ENCODE measurements around the gene ODAPH. TPM values are rescaled to one million over a fixed set of nuclear protein-coding genes. Genes with fewer than 3 reads are reported as not detected.

ODAPH gene
- polyA plus RNA-seq, 1 donor = not detected

GRCh38 chr4:75593393-75593792 lies 37.5 kb downstream of the ODAPH start:
- no peak overlapping the region for H3K27ac ChIP-seq (ENCODE audit: low read length)
- 100% methylated on average over 1 of the region's 1 CpG for WGBS (ENCODE audit: insufficient coverage, low lambda C conversion rate)
- H3K4me1 ChIP-seq (ENCODE audit: control insufficient read depth, insufficient read depth, low read length) = no peaks in the 10 kb centered on the region
- no peaks in the 10 kb centered on the region for H3K36me3 ChIP-seq (ENCODE audit: control insufficient read depth, insufficient read depth, low read length)
- H3K27me3 ChIP-seq (ENCODE audit: control insufficient read depth, insufficient read depth, low read length) = no peaks in the 10 kb centered on the region
- DNase-seq = no peak
- no peaks in the 10 kb centered on the region for H3K9me3 ChIP-seq (ENCODE audit: control insufficient read depth, low read depth, low read length)
- H3K4me3 ChIP-seq (ENCODE audit: low read length) = no peak overlapping the region

DNA sequence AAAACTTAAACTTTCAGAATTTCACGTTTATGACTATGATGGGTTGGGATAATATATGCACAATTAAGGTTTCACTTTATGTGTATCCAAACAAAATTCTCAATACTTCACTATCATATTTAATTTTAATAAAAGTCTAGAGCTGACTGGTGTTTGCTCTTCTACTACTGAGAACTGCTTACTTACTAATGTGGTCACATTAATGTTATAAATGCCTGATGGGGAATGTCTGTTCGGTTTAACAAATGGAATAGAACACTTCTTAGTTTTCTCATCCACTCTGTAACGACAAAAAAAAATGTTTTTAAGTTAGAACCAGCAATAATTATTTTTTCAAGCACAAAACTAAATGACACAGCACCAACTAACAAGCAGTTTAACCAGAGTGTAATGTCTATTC lies 40.2 kb downstream of the ODAPH start:
- Histone ChIP-seq H3K27me3 (ENCODE audit: control insufficient read depth, insufficient read depth, low read length) (no peaks in the 10 kb centered on the region), H3K9me3 (ENCODE audit: control insufficient read depth, low read depth, low read length) (no peaks in the 10 kb centered on the region), H3K4me1 (ENCODE audit: control insufficient read depth, insufficient read depth, low read length) (no peaks in the 10 kb centered on the region), H3K27ac (ENCODE audit: low read length) (no peak overlapping the region), H3K4me3 (ENCODE audit: low read length) (no peak overlapping the region), H3K36me3 (ENCODE audit: control insufficient read depth, insufficient read depth, low read length) (no peaks in the 10 kb centered on the region)
- DNase-seq = no peak
- no CpG with 5 or more reads among the region's 3 CpGs for WGBS (ENCODE audit: insufficient coverage, low lambda C conversion rate)

DNA sequence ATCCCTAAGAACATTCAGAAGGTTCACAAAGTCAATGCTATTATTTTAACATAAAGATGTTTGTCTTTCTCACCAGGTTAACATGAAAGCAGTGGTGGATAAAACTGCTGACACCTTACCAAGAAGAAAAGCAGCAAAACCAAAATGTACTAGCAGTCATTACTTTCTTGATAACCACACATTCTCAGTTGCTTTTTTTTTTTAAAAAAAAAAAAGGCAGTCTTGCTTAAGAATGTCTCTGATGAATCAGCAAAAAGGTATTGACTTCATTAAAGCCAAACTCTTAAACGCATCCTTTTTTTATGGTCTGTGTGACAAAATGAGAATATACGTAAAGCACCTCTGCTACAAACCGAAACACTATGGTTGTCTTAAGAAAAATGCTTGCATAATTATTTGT lies 42.5 kb downstream of the ODAPH start:
- Histone ChIP-seq H3K4me3 (ENCODE audit: low read length) (no peak overlapping the region), H3K9me3 (ENCODE audit: control insufficient read depth, low read depth, low read length) (no peaks in the 10 kb centered on the region), H3K27me3 (ENCODE audit: control insufficient read depth, insufficient read depth, low read length) (no peaks in the 10 kb centered on the region), H3K4me1 (ENCODE audit: control insufficient read depth, insufficient read depth, low read length) (no peaks in the 10 kb centered on the region), H3K27ac (ENCODE audit: low read length) (no peak overlapping the region), H3K36me3 (ENCODE audit: control insufficient read depth, insufficient read depth, low read length) (no peaks in the 10 kb centered on the region)
- no peak for DNase-seq
- WGBS (ENCODE audit: insufficient coverage, low lambda C conversion rate) = 100% methylated on average over 1 of the region's 3 CpGs

DNA sequence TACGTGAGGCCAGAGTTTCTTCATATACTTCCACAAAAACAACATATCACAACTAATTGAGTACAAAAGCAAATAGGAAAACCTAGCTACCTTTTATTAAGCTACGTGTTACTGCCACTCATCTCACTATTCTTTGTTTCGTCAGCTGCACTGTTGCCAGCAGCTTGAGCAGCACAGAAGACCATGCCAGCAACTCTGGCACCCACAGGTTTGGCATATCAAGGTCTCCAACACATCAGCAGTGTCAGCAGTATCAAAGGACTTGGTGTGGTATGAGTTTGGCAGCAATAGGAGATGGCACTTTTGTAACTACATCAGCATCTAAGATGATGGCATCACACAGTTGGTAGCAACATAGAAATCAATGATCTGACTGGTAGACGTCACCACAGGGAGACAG lies 43.8 kb downstream of the ODAPH start:
- DNase-seq = no peak
- H3K4me3 ChIP-seq (ENCODE audit: low read length) = no peak overlapping the region
- H3K4me1 ChIP-seq (ENCODE audit: control insufficient read depth, insufficient read depth, low read length) = no peaks in the 10 kb centered on the region
- no peaks in the 10 kb centered on the region for H3K36me3 ChIP-seq (ENCODE audit: control insufficient read depth, insufficient read depth, low read length)
- H3K27me3 ChIP-seq (ENCODE audit: control insufficient read depth, insufficient read depth, low read length) = no peaks in the 10 kb centered on the region
- H3K9me3 ChIP-seq (ENCODE audit: control insufficient read depth, low read depth, low read length) = no peaks in the 10 kb centered on the region
- 100% methylated on average over 3 of the region's 4 CpGs for WGBS (ENCODE audit: insufficient coverage, low lambda C conversion rate)
- no peak overlapping the region for H3K27ac ChIP-seq (ENCODE audit: low read length)

GRCh38 chr4:75605928-75606327 lies 50.1 kb downstream of the ODAPH start:
- no CpG with 5 or more reads among the region's 4 CpGs for WGBS (ENCODE audit: insufficient coverage, low lambda C conversion rate)

DNA sequence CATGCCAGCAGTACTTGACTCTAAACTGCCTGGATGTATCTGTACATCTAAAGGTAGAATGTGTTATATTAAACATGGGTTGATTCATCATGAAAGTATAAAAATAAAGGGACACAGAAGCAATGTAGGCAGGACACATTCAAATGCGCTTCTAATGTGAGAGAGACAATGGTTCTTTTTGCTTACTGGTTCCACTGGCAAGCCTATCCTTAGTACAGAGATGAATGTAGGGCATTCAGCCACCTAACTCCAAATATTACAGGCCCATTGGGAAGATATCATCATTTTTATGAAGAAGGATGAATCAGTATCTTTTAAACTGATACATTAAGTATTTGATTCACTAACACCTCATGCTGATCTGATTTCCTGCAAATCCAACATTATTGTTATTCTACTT lies 56.4 kb downstream of the ODAPH start:
- H3K9me3 ChIP-seq (ENCODE audit: control insufficient read depth, low read depth, low read length) = no peaks in the 10 kb centered on the region
- no peaks in the 10 kb centered on the region for H3K4me1 ChIP-seq (ENCODE audit: control insufficient read depth, insufficient read depth, low read length)
- DNase-seq = no peak
- no peak overlapping the region for H3K4me3 ChIP-seq (ENCODE audit: low read length)
- H3K27ac ChIP-seq (ENCODE audit: low read length) = no peak overlapping the region
- no peaks in the 10 kb centered on the region for H3K36me3 ChIP-seq (ENCODE audit: control insufficient read depth, insufficient read depth, low read length)
- H3K27me3 ChIP-seq (ENCODE audit: control insufficient read depth, insufficient read depth, low read length) = no peaks in the 10 kb centered on the region
- WGBS (ENCODE audit: insufficient coverage, low lambda C conversion rate) = 100% methylated on average over 1 of the region's 1 CpG

More at GRCh38 chr4:75605928-75606327, 50.1 kb downstream of the ODAPH start:
- no peaks in the 10 kb centered on the region for H3K4me1 ChIP-seq (ENCODE audit: control insufficient read depth, insufficient read depth, low read length)
- no peaks in the 10 kb centered on the region for H3K9me3 ChIP-seq (ENCODE audit: control insufficient read depth, low read depth, low read length)
- no peaks in the 10 kb centered on the region for H3K36me3 ChIP-seq (ENCODE audit: control insufficient read depth, insufficient read depth, low read length)
- H3K27me3 ChIP-seq (ENCODE audit: control insufficient read depth, insufficient read depth, low read length) = no peaks in the 10 kb centered on the region
- no peak overlapping the region for H3K27ac ChIP-seq (ENCODE audit: low read length)
- DNase-seq = no peak
- no peak overlapping the region for H3K4me3 ChIP-seq (ENCODE audit: low read length)

Other genes starting within 250 kb of the ODAPH start
- 35.9 TPM for gene RCHY1, start 41.7 kb upstream of the ODAPH start, polyA plus RNA-seq
- gene THAP6, start 41.6 kb upstream of the ODAPH start, polyA plus RNA-seq = 20.3 TPM
- 1.6 TPM for gene CDKL2, start 74.5 kb downstream of the ODAPH start, polyA plus RNA-seq
- gene G3BP2, start 117.3 kb downstream of the ODAPH start, polyA plus RNA-seq = 136 TPM
- 78.1 TPM for gene USO1, start 168.5 kb downstream of the ODAPH start, polyA plus RNA-seq

All from large intestine (tissue), 3 donors.